Testis (tissue), 3 donors: ENCODE measurements around the gene ENTPD2. TPM values are rescaled to one million over a fixed set of nuclear protein-coding genes. Genes with fewer than 3 reads are reported as not detected.

Experiments used
- DNase-seq: peaks from one replicate; pipeline ENCODE4 v3.0.0-alpha.2; 2019
- H3K27ac ChIP-seq, 2 donors: fragments of 200-600 bp; sonication (generic); one replicate each; pipeline ENCODE4 v1.5.1; 2019
- H3K27me3 ChIP-seq: fragments of 200-600 bp; sonication (generic); one replicate; pipeline ENCODE4 v1.5.1; 2019
- H3K36me3 ChIP-seq: fragments of 200-600 bp; sonication (generic); one replicate; pipeline ENCODE4 v1.5.1; 2017; ENCODE audit warnings: low read depth; ENCODE audit errors: missing control alignments
- H3K4me1 ChIP-seq: fragments of 200-600 bp; sonication (generic); one replicate; pipeline ENCODE4 v1.5.1; 2019
- H3K4me3 ChIP-seq, 2 donors: fragments of 200-600 bp; sonication (generic); one replicate each; pipeline ENCODE4 v1.5.1; 2017 to 2019
- H3K9me3 ChIP-seq: fragments of 200-600 bp; sonication (generic); one replicate; pipeline ENCODE4 v1.5.1; 2017
- CTCF ChIP-seq, 3 experiments: fragments of 450-650 bp in 2 of 3; fragments of 200-600 bp in 1 of 3; sonication (generic) in 1 of 3; IDR thresholded peaks; one replicate each; pipeline ENCODE4 v1.5.1; 2016 to 2019; ENCODE audit warnings: antibody characterized with exemption in 3 of 3, mild to moderate bottlenecking in 2 of 3, moderate library complexity in 1 of 3
- POLR2A ChIP-seq: fragments of 450-650 bp; IDR thresholded peaks from one replicate; pipeline ENCODE4 v1.6.1; 2017; ENCODE audit warnings: antibody characterized with exemption, mild to moderate bottlenecking, moderate library complexity
- WGBS, 2 donors: methylation state at CpG; one replicate each; pipeline ENCODE4 v1.1.5; 2018; 5-methylcytosine and 5-hydroxymethylcytosine counted together
- intact Hi-C: fragments of 100-400 bp; cut with DNase I; formaldehyde crosslinking; loops from one replicate; pipeline ENCODE4 v1.15.1; 2023; ENCODE audit warnings: low total_unique reads
- polyA plus RNA-seq: library from polyadenylated mRNA; stranded (reverse); fragments of 350-450 nt; fragmentation: Illumina TruSeq; extraction: RNeasy Lipid Tissue Mini Kit (QIAGEN cat#74804); gene quantifications from one replicate; pipeline ENCODE4 v1.2.3, GENCODE V29; 2014; ENCODE audit warnings: low read depth, low replicate concordance; ENCODE audit not compliant: insufficient read depth
- total RNA-seq, 2 donors: library from RNA; depleted of rRNA; stranded (reverse); fragments of >200 nt; gene quantifications; one replicate each; pipeline ENCODE4 v1.2.3, GENCODE V29; 2016

ENTPD2 gene
- total and polyA plus RNA-seq, 3 donors from 2014 or later, result 5.7 to 9.6 (median 8.5) TPM

- Histone ChIP-seq H3K4me1 (peaks cover 25% of the 10 kb centered on the region), H3K36me3 (no peaks in the 10 kb centered on the region), H3K27ac (no peak overlapping the region), H3K27me3 (no peaks in the 10 kb centered on the region), H3K4me3 (no peak overlapping the region), H3K9me3 (no peaks in the 10 kb centered on the region)
- no peak for DNase-seq
- no peak for TF ChIP-seq CTCF (IDR thresholded peaks at IDR 0.05)
- no peak for TF ChIP-seq POLR2A
- 75 to 86% methylated on average over 8 to 12 of the region's 12 CpGs for WGBS, 2 donors
- intact Hi-C loops, result no loop called here
Observed at GRCh38 chr9:137083394-137084004, 29.6 kb upstream of the ENTPD2 start.

- H3K4me3 ChIP-seq, result no peak overlapping the region
- 83 to 91% methylated on average over 8 of the region's 8 CpGs for WGBS, 2 donors
- H3K27me3 ChIP-seq, result no peaks in the 10 kb centered on the region
- intact Hi-C loops, result no loop called here
- no peaks in the 10 kb centered on the region for H3K36me3 ChIP-seq
- no peak for DNase-seq
- peaks cover 26% of the 10 kb centered on the region for H3K4me1 ChIP-seq
- H3K9me3 ChIP-seq, result no peaks in the 10 kb centered on the region
- TF ChIP-seq POLR2A (no peak), CTCF (IDR thresholded peaks at IDR 0.05) (no peak)
- no peak overlapping the region for H3K27ac ChIP-seq
Observed at GRCh38 chr9:137082925-137083290, 29.0 kb upstream of the ENTPD2 start.

- intact Hi-C loops, result no loop called here
- DNase-seq, result no peak
- no peak for TF ChIP-seq CTCF (IDR thresholded peaks at IDR 0.05)
- TF ChIP-seq POLR2A, result no peak
- Histone ChIP-seq H3K27me3 (no peaks in the 10 kb centered on the region), H3K4me3 (no peak overlapping the region), H3K36me3 (no peaks in the 10 kb centered on the region), H3K4me1 (peaks cover 21% of the 10 kb centered on the region), H3K27ac (no peak overlapping the region), H3K9me3 (no peaks in the 10 kb centered on the region)
- WGBS, 2 donors, result 91 to 100% methylated on average over 6 to 14 of the region's 16 CpGs
Observed at GRCh38 chr9:137082222-137082924, 28.5 kb upstream of the ENTPD2 start.

- WGBS, 2 donors, result 91 to 94% methylated on average over 10 to 24 of the region's 24 CpGs
- TF ChIP-seq CTCF (IDR thresholded peaks at IDR 0.05), result no peak
- no peak for DNase-seq
- no peaks in the 10 kb centered on the region for H3K9me3 ChIP-seq
- H3K27me3 ChIP-seq, result no peaks in the 10 kb centered on the region
- H3K4me3 ChIP-seq, result no peak overlapping the region
- peaks cover 18% of the 10 kb centered on the region for H3K4me1 ChIP-seq
- intact Hi-C loops, result no loop called here
- no peaks in the 10 kb centered on the region for H3K36me3 ChIP-seq
- H3K27ac ChIP-seq, result no peak overlapping the region
Observed at GRCh38 chr9:137080260-137081122, 26.6 kb upstream of the ENTPD2 start.
